ENCODE measurements around the gene VEGFD.
"Not testable (repeated sequence)": the region's sequence is repeated elsewhere in the genome, so short reads cannot be mapped to it uniquely, and the experiment has no call there.

Gene VEGFD

GRCh38 chrX:15314472-15314871 is 69.7 kb downstream of the VEGFD start:
- DNase-seq (ENCODE audit: insufficient read length, low spot score) (no peak), FAIRE-seq (no peak)

GRCh38 chrX:15311119-15311518 is 73.1 kb downstream of the VEGFD start:
- DNase-seq (ENCODE audit: insufficient read length, low spot score) = no peak
- no peak for FAIRE-seq

GRCh38 chrX:15310117-15310516 is 74.1 kb downstream of the VEGFD start:
- FAIRE-seq = no peak
- DNase-seq (ENCODE audit: insufficient read length, low spot score) = no peak

- DNase-seq (ENCODE audit: insufficient read length, low spot score); FAIRE-seq: not testable (repeated sequence)
Observed at GRCh38 chrX:15305899-15306298, 78.3 kb downstream of the VEGFD start.

- no peak for DNase-seq (ENCODE audit: insufficient read length, low spot score)
- FAIRE-seq = no peak
Observed at GRCh38 chrX:15301924-15302323, 82.3 kb downstream of the VEGFD start.

DNA sequence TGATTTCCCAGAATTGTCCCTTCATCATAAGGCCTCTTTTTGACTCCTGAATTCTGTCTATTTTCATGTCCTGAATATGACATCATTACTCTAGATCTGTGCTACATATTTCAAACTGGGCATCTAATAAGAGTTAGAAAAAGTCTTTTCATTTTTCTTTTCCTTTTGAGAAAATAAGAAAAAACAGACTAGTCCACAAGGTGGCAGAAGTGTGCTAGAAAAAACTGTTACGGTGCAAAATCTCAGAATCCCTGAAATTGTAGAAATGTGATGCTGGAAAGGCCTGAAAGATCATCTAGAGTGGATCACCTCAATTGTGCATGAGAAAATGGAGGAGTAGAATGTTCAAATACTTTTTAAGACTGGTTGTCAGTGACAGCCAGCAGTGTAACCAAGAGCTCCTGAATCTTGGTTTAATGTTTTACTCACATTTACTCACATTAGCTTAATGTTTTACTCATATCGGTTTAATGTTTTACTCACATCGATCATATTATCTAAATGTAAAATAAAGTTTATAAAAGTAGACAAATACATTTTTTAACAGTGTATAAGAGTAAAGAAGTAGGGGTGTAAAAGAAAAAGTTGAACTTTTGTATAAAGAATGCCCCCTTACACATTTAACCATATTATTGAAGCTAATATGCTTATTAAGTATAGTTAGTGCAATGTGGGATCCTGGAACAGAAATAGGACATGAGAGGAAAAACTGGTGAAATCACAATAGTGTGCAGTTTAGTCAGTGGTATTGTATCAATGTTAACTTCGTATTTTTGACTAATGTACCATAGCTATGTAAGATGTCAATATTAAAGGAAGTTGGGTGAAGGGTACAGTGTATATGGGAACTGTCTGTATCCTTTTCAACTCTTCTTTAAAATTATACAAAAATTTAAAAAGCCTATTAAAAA is 84.0 kb downstream of the VEGFD start:
- peak; percentile 89 for FAIRE-seq
- no peak for DNase-seq (ENCODE audit: insufficient read length, low spot score)

DNA sequence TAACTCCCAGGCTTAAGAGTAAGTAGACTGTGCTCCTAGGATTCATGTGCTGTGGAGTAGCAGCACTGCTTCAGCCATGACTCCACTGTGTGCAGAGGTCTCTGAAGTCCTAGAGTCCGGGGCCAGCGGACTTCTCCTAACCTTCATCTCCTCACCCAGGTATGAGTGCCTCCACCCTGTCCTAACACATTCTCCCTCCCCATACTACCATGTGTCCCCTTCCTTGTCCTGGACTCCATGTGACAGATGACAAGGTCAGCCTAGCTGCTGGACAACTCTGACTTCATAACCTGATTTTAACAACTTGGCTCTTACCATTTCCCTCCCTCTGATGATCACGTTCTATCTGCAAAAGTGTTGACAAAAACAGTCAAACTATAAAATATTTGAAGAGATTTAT is 85.4 kb downstream of the VEGFD start:
- no peak for DNase-seq (ENCODE audit: insufficient read length, low spot score)
- FAIRE-seq = no peak

- no peak for FAIRE-seq
- no peak for DNase-seq (ENCODE audit: insufficient read length, low spot score)
Observed at GRCh38 chrX:15298201-15298600, 86.0 kb downstream of the VEGFD start.
